IPS-NIHi7 (cell line): ENCODE measurements around the gene MZB1.
A peak's percentile ranks its signal among the peaks of the same experiment; 100 is the strongest.
"Not testable (repeated sequence)": the region's sequence is repeated elsewhere in the genome, so short reads cannot be mapped to it uniquely, and the experiment has no call there.

Source experiments
- DNase-seq: peaks from one replicate; pipeline ENCODE4 v3.0.0; 2012; ENCODE audit warnings: mixed read lengths; ENCODE audit errors: extremely low spot score

Gene MZB1

DNA sequence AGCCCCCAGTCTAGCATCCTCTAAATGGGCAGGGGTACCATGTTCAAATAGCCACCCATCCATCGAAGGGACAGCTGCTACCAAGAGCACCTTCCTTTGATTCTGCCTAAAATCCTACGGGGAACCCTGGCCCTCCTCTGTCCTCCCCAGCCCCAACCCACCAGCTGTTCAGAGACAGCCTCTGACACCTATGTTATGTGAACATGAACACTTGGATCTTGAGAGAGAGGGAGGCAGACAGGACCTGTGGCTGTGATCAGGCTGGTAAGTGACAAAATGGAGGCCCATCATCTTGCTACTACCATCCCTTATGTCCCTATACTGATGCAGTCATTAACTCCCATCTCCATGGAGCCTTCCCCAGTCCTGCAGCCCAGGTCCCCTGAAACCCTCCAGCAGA, 14.8 kb downstream of the MZB1 start:
- no peak for DNase-seq

DNA sequence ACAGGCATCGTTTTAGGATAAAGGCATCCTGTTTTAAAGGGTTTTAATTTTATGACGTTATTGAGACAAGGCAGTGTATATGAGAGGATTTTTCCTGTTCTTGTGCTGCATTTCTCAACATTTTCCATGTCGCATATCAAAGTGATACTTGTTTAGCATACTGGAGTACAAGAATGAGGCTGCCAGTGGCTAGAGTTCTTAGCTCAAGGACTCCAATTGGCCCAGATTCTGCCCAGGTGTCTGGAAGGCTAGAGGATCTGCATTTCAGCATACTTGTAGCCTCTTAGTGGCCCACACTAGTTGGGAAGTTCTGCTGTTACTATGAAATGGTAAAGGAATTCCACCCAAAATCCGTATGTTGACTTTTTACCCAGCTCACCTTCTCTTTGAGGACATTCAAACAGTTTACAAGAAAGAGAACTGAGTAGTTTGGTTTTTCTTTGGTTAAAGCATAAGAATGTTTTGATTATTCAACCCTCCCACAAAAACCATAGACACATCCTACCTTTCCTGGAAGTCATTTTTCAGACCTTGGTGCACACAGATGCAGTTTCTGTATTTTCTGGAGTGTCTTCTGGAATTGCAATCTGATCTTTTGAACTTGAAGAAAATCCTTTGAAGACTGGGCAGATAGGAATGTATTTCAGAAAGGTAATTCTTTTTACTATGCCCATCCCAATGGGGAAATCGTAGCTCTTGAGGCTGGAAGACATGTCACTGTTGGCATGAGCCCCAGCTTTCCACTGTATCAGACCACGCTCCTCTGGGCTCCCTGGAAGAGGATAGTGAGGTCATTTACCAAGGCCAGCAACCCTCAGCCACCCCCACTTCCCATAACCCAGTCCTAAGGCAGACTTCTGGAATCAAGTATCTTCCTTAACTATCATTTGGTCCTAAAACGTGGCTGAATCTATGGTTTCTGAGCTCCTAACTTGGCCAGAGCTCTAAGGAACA, 18.0 kb downstream of the MZB1 start:
- DNase-seq: no peak

DNA sequence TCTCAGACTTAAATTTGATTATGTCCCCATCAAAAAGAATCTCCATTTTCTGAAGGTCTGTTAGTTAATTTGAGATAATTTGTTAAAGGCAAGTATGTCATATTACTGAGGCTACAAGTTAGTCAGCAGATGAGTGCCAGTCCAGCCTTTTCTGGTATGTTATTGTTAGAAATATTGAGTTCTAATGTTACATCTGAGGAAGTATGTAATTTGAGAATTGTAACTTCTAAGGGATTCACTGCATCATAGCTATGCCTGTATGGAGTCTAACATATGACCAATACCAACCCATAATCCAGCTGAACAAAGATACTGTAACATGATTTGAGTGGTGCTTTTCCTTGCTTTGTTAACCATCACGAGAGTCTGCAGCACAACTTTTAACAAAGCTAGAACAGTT, 20.5 kb downstream of the MZB1 start:
- no peak for DNase-seq

DNA sequence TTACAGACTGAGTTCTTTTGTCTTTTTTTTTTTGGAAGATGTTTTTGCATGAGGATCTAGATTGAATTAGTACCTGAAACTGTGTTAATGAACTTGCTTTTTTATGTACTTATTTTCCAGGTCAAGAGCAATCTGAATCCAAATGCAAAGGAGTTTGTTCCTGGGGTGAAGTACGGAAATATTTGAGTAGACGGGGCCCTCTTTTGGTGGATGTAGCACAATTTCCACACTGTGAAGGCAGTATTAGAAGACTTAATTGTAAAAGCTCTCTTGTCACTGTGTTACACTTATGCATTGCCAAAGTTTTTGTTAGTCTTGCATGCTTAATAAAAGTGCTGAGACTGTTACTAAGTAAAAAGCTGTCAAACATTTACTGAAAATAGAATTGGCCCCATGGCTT, 21.1 kb downstream of the MZB1 start:
- no peak for DNase-seq

DNA sequence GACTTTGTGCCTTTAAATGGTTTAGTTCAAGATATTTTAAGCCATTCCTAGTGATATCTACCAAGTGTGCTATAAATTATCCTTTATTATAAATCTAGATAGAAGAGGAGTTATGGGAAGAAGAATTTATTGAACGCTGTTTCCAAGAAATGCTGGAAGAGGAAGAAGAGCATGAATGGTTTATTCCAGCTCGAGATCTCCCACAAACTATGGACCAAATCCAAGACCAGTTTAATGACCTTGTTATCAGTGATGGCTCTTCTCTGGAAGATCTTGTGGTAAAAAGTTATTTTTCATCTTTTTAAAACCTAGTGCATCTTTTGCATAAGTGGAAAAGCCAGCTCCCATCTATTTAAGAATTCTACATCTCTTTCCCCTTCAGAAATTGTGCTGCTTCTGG, 25.2 kb downstream of the MZB1 start:
- DNase-seq: no peak

DNA sequence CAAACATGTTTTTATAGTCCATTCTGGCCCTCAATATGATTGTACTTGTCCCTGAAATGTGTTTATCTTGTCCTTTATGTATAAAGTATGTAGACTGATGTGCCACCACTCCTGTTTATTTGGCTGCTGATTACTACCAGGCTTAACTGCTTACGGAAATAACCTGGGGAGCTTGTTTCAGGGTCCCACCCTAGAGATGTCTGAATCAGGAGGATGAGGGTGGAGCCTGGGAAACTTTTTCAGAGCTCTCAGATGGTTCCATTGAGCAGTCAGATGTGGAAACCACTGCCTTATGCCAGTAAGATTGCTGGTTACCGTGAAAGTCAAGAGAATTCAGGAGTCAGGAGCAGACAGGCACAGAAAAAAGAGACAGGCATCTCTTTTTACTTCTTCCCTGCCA, 25.8 kb downstream of the MZB1 start:
- no peak for DNase-seq

DNA sequence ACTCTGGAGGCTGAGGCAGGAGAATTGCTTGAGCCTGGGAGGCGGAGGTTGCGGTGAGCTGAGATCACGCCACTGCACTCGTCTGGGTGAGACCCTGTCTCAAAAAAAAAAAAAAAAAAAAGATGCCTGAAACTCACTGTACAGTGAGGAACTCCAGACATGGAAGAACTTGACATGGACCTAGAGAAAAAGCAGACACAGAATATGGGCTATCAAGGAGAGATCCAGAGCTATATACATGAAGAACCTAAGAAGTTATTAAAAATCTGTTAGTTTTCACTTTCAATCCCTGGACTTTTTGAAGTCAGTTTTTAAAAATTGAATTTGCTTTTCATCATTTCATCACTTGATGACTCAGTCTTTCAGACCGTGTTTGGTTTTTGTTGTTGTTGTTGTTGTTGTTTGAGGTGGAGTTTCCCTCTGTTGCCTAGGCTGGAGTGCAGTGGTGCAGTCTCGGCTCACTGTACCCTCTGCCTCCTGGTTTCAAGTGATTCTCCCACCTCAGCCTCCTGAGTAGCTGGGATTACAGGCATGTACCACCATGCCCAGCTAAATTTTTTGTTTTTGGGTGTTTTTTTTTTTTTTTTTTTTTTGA, 27.8 kb downstream of the MZB1 start:
- no peak for DNase-seq

DNA sequence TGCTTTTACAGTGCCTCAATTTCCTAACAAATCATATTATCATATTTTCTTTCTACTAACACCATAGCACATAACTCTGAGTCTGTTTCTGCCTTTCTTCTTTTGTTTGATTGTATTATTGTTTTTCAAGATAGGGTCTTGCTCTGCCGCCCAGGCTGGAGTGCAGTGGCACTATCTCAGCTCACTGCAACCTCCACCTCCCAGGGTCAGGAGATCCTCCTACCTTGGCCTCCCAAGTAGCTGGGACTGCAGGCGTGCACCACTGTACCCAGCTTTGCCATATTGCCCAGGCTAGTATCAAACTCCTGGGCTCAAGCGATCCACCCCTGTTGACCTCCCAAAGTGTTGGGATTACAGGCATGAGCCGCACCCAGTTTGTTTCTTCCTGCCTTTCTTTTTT, 29.3 kb downstream of the MZB1 start:
- DNase-seq: no peak

DNA sequence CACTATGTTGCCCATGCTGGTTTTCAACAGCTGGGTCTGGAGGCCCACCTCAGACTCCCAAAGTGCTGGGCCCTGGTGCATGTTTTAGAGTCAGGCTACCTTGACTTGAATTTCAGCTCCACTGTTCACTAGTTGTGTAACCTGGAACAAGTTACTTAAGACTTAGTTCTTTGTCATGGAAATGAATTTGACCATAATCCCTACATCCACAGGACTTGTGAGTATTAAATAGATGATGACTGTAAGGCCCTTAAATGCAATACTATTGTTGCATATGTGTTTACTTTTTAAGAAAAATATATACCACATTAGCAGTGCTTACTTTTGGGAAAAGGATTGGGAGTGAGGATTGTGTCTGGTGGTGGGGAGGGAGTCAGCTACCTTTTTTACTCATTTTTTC, 31.6 kb downstream of the MZB1 start:
- DNase-seq: no peak

DNA sequence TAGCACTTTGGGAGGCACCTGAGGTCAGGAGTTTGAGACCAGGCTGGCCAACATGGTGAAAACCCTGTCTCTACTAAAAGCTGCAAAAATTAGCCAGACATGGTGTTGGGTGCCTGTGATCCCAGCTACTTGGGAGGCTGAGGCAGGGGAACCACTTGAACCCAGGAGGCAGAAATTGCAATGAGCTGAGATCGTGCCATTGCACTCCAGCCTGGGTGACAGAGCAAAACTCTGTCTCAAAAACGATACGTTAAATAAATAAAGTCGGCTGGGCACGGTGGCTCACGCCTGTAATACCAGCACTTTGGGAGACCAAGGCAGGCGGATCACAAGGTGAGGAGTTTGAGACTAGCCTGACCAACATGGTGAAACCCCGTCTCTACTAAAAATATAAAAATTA, 33.8 kb downstream of the MZB1 start:
- DNase-seq: not testable (repeated sequence)

DNA sequence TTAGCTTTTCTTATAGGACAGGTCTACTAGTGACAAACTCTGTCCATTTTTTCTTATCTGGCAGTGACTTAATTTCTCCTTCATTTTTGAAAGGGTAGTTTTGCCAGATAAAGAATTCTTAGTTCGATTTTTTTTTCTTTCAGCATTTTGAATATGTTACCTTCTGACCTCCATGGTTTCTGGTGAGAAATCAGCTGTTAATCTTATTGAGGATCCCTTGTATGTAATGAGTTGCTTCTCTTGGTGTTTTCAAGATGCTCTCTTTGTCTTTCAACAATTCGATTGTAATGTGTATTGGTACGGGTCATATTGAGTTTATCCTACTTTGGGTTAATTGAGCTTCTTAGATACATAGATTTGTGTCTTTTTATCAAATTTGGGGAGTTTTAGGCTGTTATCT, 35.5 kb downstream of the MZB1 start:
- DNase-seq: no peak

DNA sequence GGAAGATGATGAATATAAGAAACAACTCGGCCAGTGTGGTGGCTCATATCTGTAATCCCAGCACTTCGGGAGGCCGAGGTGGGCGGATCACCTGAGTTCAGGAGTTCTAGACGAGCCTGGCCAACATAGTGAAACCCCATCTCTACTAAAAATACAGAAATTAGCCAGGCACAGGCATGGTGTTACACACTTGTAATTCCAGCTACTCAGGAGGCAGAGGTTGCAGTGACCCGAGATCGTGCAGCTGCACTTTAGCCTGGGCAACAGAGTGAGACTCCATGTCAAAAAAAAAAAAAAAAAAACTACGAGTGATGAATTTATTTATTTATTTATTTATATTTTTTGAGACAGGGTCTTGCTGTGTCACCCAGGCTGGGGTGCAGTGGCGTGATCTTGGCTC, 41.9 kb downstream of the MZB1 start:
- DNase-seq: not testable (repeated sequence)

DNA sequence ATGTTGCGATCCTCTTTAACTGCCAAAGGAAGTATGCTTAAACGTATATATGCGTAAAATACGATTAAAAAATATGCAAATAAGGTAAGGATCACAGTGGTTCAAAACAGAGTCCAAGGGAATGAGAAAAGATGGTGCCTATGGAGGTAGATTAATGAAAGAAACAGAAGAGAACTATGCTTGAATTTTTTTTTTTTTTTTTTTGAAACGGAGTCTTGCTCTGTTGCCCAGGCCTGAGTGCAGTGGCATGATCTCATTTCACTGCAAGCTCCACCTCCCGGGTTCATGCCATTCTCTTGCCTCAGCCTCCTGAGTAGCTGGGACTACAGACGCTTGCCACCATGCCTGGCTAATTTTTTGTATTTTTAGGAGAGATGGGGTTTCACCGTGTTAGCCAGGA, 44.3 kb downstream of the MZB1 start:
- DNase-seq: not testable (repeated sequence)

DNA sequence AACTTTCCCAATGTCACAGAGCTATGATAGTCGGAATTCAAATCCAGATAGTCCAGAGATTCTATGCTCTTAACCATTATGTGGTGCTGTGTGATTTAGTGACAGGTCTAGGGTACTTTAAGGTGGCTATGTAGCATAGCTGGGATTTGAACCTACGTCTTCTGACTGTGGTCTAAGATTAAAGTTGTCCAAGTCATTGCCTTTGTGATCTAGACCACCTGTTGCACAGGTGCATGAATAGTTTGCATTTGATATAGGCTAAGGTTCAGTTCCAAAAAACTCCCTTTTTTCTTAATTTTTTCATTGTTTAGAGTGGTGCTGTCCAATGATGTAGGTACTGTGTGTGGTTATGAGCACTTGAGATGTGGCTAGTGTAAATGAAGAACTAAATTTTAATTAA, 45.5 kb downstream of the MZB1 start:
- DNase-seq: no peak

DNA sequence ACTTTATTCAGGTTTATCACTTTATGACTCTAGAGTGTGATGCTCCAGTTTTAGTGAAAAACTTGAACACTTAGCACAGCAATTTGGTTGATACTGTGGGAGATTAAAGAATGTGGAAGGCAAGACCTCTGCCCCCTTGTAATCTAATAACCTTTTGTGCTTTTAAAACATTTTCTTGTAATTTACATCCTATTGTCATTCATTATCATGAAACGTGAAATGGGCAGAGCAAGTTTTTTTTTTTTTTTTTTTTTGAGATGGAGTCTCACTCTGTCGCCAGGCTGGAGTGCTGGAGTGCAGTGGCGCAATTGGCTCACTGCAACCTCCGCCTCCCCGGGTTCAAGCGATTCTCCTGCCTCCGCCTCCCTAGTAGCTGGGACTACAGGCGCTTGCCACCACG, 46.2 kb downstream of the MZB1 start:
- DNase-seq: no peak

DNA sequence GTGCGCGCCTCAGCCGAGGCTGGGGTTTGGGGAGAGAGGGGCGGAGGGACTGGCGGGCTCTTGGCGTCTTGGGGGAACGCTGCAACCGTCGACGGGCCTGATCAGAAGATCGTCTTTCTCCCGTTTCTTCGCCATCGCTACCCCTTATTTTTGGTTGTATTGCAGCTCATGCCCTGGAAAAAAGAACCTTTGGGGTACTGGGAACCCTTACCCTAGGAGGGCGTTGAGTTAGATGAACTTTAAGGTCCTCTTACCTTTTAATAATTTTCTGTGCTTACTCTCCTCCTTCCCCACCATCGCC, 47.3 kb downstream of the MZB1 start:
- no peak for DNase-seq

DNA sequence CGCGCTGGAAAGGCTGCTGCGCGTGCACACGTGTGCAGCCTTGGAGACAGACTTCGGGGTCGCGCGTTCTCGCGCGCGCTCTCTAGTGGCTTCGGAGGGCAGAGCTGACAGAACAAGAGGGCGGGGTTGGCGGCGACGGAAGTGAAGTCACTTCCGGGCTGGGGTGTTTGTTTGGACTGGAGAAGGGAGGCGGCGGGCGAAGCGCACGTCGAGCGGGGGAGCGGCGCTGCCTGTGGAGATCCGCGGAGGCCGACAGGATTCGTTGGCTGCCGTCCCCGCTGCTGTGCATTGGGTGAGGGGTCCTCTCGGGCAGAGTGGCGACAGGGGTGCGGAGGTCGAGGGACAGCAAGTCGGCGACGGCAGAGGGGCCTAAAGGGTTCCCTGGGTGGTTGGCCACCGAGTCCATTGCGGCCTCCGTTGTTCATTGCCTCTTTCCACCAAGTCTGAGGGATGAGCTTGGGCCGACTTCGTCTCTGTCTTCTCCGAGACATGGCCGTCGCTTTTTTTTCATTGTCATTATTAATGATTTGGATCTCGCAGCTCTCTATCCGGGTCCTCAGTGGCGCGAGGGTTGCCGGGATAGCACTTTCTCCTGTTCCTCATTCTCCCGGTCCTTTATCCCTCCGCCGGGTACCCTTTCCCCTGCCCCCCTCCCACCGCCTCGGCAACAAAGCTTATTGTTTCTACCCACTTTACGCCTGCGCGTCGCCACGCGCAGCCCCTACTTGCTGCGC, 47.9 kb downstream of the MZB1 start, which contains the start of gene PAIP2:
Gene PAIP2, plus strand, starts transcription at position 166 of the 734 bp plus-strand sequence. CDS start 21,931 bp downstream, outside the sequence.
- peak; percentile 94 for DNase-seq

DNA sequence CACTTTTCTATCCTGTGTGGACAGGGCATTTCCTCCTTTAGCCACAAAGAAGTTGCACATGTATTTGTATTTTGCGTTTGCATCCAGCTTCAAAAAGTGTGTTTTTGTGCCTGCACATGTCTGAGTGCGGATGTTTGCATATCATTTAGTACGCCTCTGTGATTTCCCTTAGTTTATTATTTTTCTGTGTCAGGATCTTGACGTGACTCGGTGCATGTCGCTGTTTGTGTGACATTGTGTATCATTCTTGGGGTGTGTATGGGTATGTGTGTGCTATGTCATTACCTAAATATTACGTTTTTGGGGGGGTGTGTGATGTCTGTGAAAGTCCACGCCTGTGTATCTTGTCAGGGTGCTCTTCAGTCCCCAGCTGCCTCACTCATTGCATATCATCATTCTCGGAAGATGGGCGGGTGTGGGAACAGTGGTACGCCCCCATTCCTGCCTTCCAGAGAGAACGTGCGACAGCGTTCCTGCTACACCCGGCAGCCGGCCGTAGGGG, 48.5 kb downstream of the MZB1 start:
- DNase-seq: no peak

DNA sequence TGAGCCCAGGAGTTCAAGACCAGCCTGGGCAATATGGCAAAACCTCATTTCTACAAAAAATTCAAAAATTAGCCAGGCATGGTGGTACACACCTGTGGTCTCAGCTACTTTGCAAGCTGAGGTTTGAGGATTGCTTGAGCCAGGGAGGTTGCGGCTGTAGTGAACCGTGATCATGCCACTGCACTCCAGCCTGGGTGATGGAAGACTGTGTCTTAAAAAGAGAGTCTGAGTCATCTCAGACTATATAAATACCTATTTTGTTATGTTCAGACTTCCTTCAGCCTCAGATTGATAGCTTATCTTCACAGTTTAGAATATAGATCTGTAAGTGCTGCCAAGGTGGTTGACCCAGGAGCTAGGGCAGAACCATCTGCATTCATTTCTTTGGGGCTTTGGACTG, 49.7 kb downstream of the MZB1 start:
- DNase-seq: no peak
